Mucosa of descending colon (tissue), 3 donors: ENCODE results near the gene CEP68. TPM values are rescaled to one million over a fixed set of nuclear protein-coding genes. Genes with fewer than 3 reads are reported as not detected.
A peak's percentile ranks its signal among the peaks of the same experiment; 100 is the strongest.

Source experiments
- ATAC-seq: fragments of 200-7000 bp; cut with Tn5 transposase; one replicate; pipeline ENCODE4 v1.9.1; 2020; ENCODE audit warnings: mild to moderate bottlenecking, moderate library complexity
- DNase-seq, 3 donors: peaks; one replicate each; pipeline ENCODE4 v3.0.0-alpha.2; 2020
- H3K36me3 ChIP-seq: fragments of 200-600 bp; one replicate; pipeline ENCODE4 v1.8.0; 2021; ENCODE audit warnings: low read depth, mild to moderate bottlenecking
- H3K4me1 ChIP-seq: fragments of 200-600 bp; one replicate; pipeline ENCODE4 v1.8.0; 2021; ENCODE audit warnings: low read depth, mild to moderate bottlenecking
- H3K4me3 ChIP-seq: fragments of 200-600 bp; one replicate; pipeline ENCODE4 v1.8.0; 2021; ENCODE audit warnings: mild to moderate bottlenecking
- H3K9me3 ChIP-seq: fragments of 200-600 bp; one replicate; pipeline ENCODE4 v1.8.0; 2021; ENCODE audit warnings: mild to moderate bottlenecking
- intact Hi-C, 2 donors: fragments of 100-400 bp; cut with DNase I in 1 of 2; cut with micrococcal nuclease in 1 of 2; formaldehyde crosslinking; loops; one replicate each; pipeline versions ENCODE4 v1.11.0 to v1.11.1; 2022; cut with DNase I, micrococcal nuclease
- total RNA-seq, 3 donors: library from RNA; stranded (reverse); fragmentation: NEBNext Ultra II Directional in 2 of 3; extraction: Animal tissue kit (Norgen Biotek cat#: 25700) in 2 of 3; gene quantifications; one replicate each; pipeline versions ENCODE4 v1.2.1 to v1.2.4, GENCODE V29; 2021 to 2023
- TF ChIP-seq, protein P1 (sequence below): fragments of 200-600 bp; IDR thresholded peaks from one replicate; pipeline ENCODE4 v1.8.0; 2022; ENCODE audit warnings: antibody characterized with exemption, mild to moderate bottlenecking
- donor health status: DM: no; HTN: no; CAD: no; lungs with moderate emphysema.
- donor health status: DM: no; HTN: no; CAD: no.
- donor health status: DM: no; HTN: yes; CAD: no.

CEP68 gene
- total RNA-seq, 3 donors from 2014 or later = 8.9 to 30.9 (median 13.2) TPM

DNA sequence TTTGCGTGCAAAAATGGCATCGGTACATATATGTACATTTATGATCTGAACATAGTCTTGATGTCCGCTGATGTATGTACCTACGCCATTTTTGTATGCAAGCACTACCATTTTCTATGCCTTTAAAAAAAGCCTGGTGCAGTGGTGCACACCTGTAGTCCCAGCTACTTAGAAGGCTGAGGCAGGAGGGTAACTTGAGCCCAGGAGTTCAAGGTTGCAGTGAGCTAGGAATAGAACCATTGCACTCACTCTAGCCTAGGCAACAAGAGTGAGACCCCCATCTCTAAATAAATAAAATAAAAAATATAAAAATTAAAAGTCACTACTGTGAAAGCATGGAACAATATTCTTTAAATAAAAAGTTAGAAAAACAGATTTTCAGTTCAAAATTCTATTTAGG, 57.0 kb downstream of the CEP68 start:
- DNase-seq = no peak
- Histone ChIP-seq H3K9me3 (no peaks in the 10 kb centered on the region), H3K4me1 (peaks cover 53% of the 10 kb centered on the region), H3K36me3 (no peaks in the 10 kb centered on the region), H3K4me3 (no peak overlapping the region)
- ATAC-seq = no peak
- TF ChIP-seq, protein P1, sequence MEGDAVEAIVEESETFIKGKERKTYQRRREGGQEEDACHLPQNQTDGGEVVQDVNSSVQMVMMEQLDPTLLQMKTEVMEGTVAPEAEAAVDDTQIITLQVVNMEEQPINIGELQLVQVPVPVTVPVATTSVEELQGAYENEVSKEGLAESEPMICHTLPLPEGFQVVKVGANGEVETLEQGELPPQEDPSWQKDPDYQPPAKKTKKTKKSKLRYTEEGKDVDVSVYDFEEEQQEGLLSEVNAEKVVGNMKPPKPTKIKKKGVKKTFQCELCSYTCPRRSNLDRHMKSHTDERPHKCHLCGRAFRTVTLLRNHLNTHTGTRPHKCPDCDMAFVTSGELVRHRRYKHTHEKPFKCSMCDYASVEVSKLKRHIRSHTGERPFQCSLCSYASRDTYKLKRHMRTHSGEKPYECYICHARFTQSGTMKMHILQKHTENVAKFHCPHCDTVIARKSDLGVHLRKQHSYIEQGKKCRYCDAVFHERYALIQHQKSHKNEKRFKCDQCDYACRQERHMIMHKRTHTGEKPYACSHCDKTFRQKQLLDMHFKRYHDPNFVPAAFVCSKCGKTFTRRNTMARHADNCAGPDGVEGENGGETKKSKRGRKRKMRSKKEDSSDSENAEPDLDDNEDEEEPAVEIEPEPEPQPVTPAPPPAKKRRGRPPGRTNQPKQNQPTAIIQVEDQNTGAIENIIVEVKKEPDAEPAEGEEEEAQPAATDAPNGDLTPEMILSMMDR = no peak
- intact Hi-C loops = no loop called here

GRCh38 chr2:65113816-65114215, 57.6 kb downstream of the CEP68 start:
- H3K4me3 ChIP-seq = no peak overlapping the region
- intact Hi-C loops = no loop called here
- ATAC-seq (peak; percentile 86), DNase-seq (no peak)
- H3K4me1 ChIP-seq = peaks cover 57% of the 10 kb centered on the region
- TF ChIP-seq, protein P1 = no peak
- no peaks in the 10 kb centered on the region for H3K36me3 ChIP-seq
- no peaks in the 10 kb centered on the region for H3K9me3 ChIP-seq

DNA sequence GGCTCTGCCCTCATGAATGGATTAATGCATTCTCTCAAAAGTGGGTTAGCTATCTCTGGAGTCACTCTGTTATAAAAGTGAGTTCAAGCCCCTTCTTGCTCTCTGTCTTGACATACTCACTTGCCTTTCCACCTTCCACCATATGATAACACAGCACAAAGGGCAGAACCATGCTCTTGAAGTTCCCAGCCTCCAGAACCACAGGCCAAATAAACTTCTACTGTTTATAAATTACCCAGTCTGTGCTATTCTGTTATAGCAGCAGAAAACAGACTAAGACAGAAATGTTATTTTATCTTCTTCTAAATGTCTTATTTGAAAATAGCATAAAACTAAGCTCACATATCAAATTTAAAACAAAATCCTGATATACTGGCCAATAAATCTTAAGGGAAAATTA, 58.7 kb downstream of the CEP68 start:
- Histone ChIP-seq H3K9me3 (no peaks in the 10 kb centered on the region), H3K4me1 (peaks cover 57% of the 10 kb centered on the region), H3K36me3 (no peaks in the 10 kb centered on the region), H3K4me3 (no peak overlapping the region)
- intact Hi-C loops = no loop called here
- ATAC-seq (no peak), DNase-seq (no peak)
- TF ChIP-seq, protein P1 = no peak

GRCh38 chr2:65116645-65117044, 60.4 kb downstream of the CEP68 start:
- Histone ChIP-seq H3K4me1 (peaks cover 61% of the 10 kb centered on the region), H3K36me3 (no peaks in the 10 kb centered on the region), H3K4me3 (no peak overlapping the region), H3K9me3 (no peaks in the 10 kb centered on the region)
- intact Hi-C loops = no loop called here
- no peak for DNase-seq
- ATAC-seq = no peak
- TF ChIP-seq, protein P1 = no peak

GRCh38 chr2:65120990-65121693, 64.9 kb downstream of the CEP68 start:
- intact Hi-C loops = no loop called here
- Histone ChIP-seq H3K4me3 (no peak overlapping the region), H3K9me3 (no peaks in the 10 kb centered on the region), H3K4me1 (peaks cover 62% of the 10 kb centered on the region), H3K36me3 (no peaks in the 10 kb centered on the region)
- no peak for ATAC-seq
- TF ChIP-seq, protein P1 = no peak
- DNase-seq = no peak
